Transverse colon (tissue), 4 donors: ENCODE measurements around the gene GPC6. TPM values are rescaled to one million over a fixed set of nuclear protein-coding genes. Genes with fewer than 3 reads are reported as not detected.

Source experiments
- DNase-seq: peaks from one replicate; pipeline ENCODE4 v3.0.0-alpha.2; 2019
- H3K27ac ChIP-seq, 4 donors: fragments of 200-600 bp; sonication (generic); 2 replicates each; pipeline ENCODE4 v1.5.1; 2016 to 2018; ENCODE audit warnings: inconsistent platforms in 4 of 4
- H3K27me3 ChIP-seq: fragments of 200-600 bp; sonication (generic); 2 replicates; pipeline ENCODE4 v1.5.1; 2017; ENCODE audit warnings: inconsistent platforms
- H3K36me3 ChIP-seq, 4 donors: fragments of 200-600 bp; sonication (generic); 2 replicates each; pipeline ENCODE4 v1.5.1; 2017 to 2019; ENCODE audit warnings: inconsistent platforms in 4 of 4
- H3K4me1 ChIP-seq, 4 donors: fragments of 200-600 bp; sonication (generic); 2 replicates each; pipeline ENCODE4 v1.5.1; 2017 to 2020; ENCODE audit warnings: inconsistent platforms in 4 of 4
- H3K4me3 ChIP-seq, 4 donors: fragments of 200-600 bp; sonication (generic); 1 replicate in 1 of 4; 2 replicates in 3 of 4; pipeline versions ENCODE4 v1.5.1 to v1.6.1; 2017 to 2019; ENCODE audit warnings: inconsistent platforms in 4 of 4
- H3K9me3 ChIP-seq, 2 donors: fragments of 200-600 bp; sonication (generic); 2 replicates each; pipeline ENCODE4 v1.5.1; 2017 to 2019; ENCODE audit warnings: inconsistent platforms in 2 of 2
- CTCF ChIP-seq, 5 experiments: fragments of 200-600 bp in 3 of 5; fragments of 450-650 bp in 2 of 5; sonication (generic) in 3 of 5; IDR thresholded peaks; 1 replicate in 2 of 5; 2 replicates in 3 of 5; pipeline ENCODE4 v1.5.1; 2016 to 2017; ENCODE audit warnings: antibody characterized with exemption in 5 of 5, inconsistent platforms in 3 of 5, mild to moderate bottlenecking in 2 of 5, moderate library complexity in 1 of 5
- EP300 ChIP-seq: sonication (generic); formaldehyde crosslinking; IDR thresholded peaks from one replicate; pipeline ENCODE4 v1.6.1; 2017; ENCODE audit warnings: antibody characterized with exemption, low read depth
- POLR2A ChIP-seq: fragments of 450-650 bp; IDR thresholded peaks from one replicate; pipeline ENCODE4 v1.6.1; 2016; ENCODE audit warnings: antibody characterized with exemption, mild to moderate bottlenecking, moderate library complexity
- POLR2AphosphoS5 ChIP-seq, 3 donors: sonication (generic); formaldehyde crosslinking; IDR thresholded peaks; one replicate each; pipeline ENCODE4 v1.6.1; 2016; ENCODE audit warnings: antibody characterized with exemption in 3 of 3
- WGBS, 2 donors: methylation state at CpG; one replicate each; pipeline ENCODE4 v1.1.5; 2018; ENCODE audit warnings: low coverage in 1 of 2; 5-methylcytosine and 5-hydroxymethylcytosine counted together
- in situ Hi-C, 4 donors: fragments of 200-750 bp; cut with MboI; loops; one replicate each; pipeline versions ENCODE4 v1.15.0 to v1.15.1; 2017; ENCODE audit warnings: low sequenced_read_pairs in 3 of 4, low pct_ligation_motif_present in 1 of 4, low pct_unique_long_range_greater_than_20kb in 1 of 4
- intact Hi-C: fragments of 100-400 bp; cut with DNase I; formaldehyde crosslinking; loops from one replicate; pipeline ENCODE4 v1.15.1; 2023; ENCODE audit warnings: low total_unique reads
- total RNA-seq, 4 donors: library from RNA; depleted of rRNA; stranded (reverse); fragments of >200 nt; gene quantifications; one replicate each; pipeline ENCODE4 v1.1.0, GENCODE V29; 2016

Gene GPC6
- total RNA-seq, 4 donors from 2014 or later, result 0.75 to 5.7 (median 4.0) TPM

- in situ Hi-C loops, result no loop called here
- DNase-seq, result no peak
- Histone ChIP-seq H3K9me3 (no peaks in the 10 kb centered on the region), H3K27ac (no peak overlapping the region), H3K4me3 (no peak overlapping the region), H3K4me1 (no peaks in the 10 kb centered on the region), H3K27me3 (no peaks in the 10 kb centered on the region), H3K36me3 (no peaks in the 10 kb centered on the region)
- intact Hi-C loops, result no loop called here
- WGBS, 2 donors, result 81 to 88% methylated on average over 3 of the region's 3 CpGs
- TF ChIP-seq CTCF (IDR thresholded peaks at IDR 0.05) (no peak), POLR2AphosphoS5 (IDR thresholded peaks at IDR 0.05) (no peak), EP300 (no peak), POLR2A (no peak)
These were observed 640.9 kb downstream of the GPC6 start for GRCh38 chr13:93867481-93867880.

- intact Hi-C loops, result no loop called here
- in situ Hi-C loops, result no loop called here
- no peak overlapping the region for H3K4me3 ChIP-seq
These were observed 645.8 kb downstream of the GPC6 start for GRCh38 chr13:93872376-93872775.

GRCh38 chr13:93872786-93873347, 646.3 kb downstream of the GPC6 start:
- Histone ChIP-seq H3K27ac (no peak overlapping the region), H3K4me1 (no peaks in the 10 kb centered on the region), H3K4me3 (no peak overlapping the region), H3K9me3 (no peaks in the 10 kb centered on the region), H3K36me3 (no peaks in the 10 kb centered on the region), H3K27me3 (no peaks in the 10 kb centered on the region)
- no peak for DNase-seq
- TF ChIP-seq EP300, result no peak
- no peak for TF ChIP-seq POLR2AphosphoS5 (IDR thresholded peaks at IDR 0.05)
- no peak for TF ChIP-seq CTCF (IDR thresholded peaks at IDR 0.05)
- 14 to 47% methylated on average over 1 to 2 of the region's 2 CpGs for WGBS, 2 donors
- in situ Hi-C loops (no loop called here), intact Hi-C loops (no loop called here)

More at GRCh38 chr13:93872376-93872775, 645.8 kb downstream of the GPC6 start:
- H3K36me3 ChIP-seq, result no peaks in the 10 kb centered on the region
- H3K27me3 ChIP-seq, result no peaks in the 10 kb centered on the region
- TF ChIP-seq POLR2AphosphoS5 (IDR thresholded peaks at IDR 0.05) (no peak), POLR2A (no peak), EP300 (no peak), CTCF (IDR thresholded peaks at IDR 0.05) (no peak)
- H3K4me1 ChIP-seq, result no peaks in the 10 kb centered on the region
- H3K27ac ChIP-seq, result no peak overlapping the region
- no peaks in the 10 kb centered on the region for H3K9me3 ChIP-seq
- no peak for DNase-seq
- 51 to 100% methylated on average over 1 to 2 of the region's 2 CpGs for WGBS, 2 donors

GRCh38 chr13:93875547-93875946, 648.9 kb downstream of the GPC6 start:
- Histone ChIP-seq H3K27me3 (no peaks in the 10 kb centered on the region), H3K27ac (no peak overlapping the region), H3K4me3 (no peak overlapping the region), H3K9me3 (peaks cover 0 to 4% of the 10 kb centered on the region in 2 donors), H3K4me1 (no peaks in the 10 kb centered on the region), H3K36me3 (no peaks in the 10 kb centered on the region)
- no peak for DNase-seq
- WGBS, 2 donors, result 60 to 100% methylated on average over 1 of the region's 1 CpG
- TF ChIP-seq POLR2A (no peak), POLR2AphosphoS5 (IDR thresholded peaks at IDR 0.05) (no peak), EP300 (no peak), CTCF (IDR thresholded peaks at IDR 0.05) (no peak)
- in situ Hi-C loops (no loop called here), intact Hi-C loops (no loop called here)
